HG03175 (cell line): ENCODE data around the gene PTPN12.
"Not testable (repeated sequence)": the region's sequence is repeated elsewhere in the genome, so short reads cannot be mapped to it uniquely, and the experiment has no call there.

Source experiments
- ATAC-seq: cut with Tn5 transposase; IDR thresholded peaks from one replicate; pipeline ENCODE4 v1.9.1; 2021; ENCODE audit warnings: mild to moderate bottlenecking, moderate library complexity; ENCODE audit not compliant: unreplicated experiment

PTPN12 gene

GRCh38 chr7:77537136-77537777 lies at the start of gene PTPN12:
PTPN12 (plus strand) TSS chr7:77537295; CDS start chr7:77537547, 252 bp downstream.
- peak; percentile 32 for ATAC-seq

- no peak for ATAC-seq
Observed at GRCh38 chr7:77488986-77489385, 48.1 kb upstream of the PTPN12 start.

GRCh38 chr7:77497079-77497478 lies 40.0 kb upstream of the PTPN12 start:
- no peak for ATAC-seq

GRCh38 chr7:77498659-77499379 lies 38.3 kb upstream of the PTPN12 start:
- no peak for ATAC-seq

GRCh38 chr7:77501192-77501515 lies 35.9 kb upstream of the PTPN12 start:
- no peak for ATAC-seq

- ATAC-seq = no peak
Observed at GRCh38 chr7:77504951-77505350, 32.1 kb upstream of the PTPN12 start.

GRCh38 chr7:77506899-77507298 lies 30.2 kb upstream of the PTPN12 start:
- ATAC-seq = no peak

GRCh38 chr7:77513002-77513670 lies 24.0 kb upstream of the PTPN12 start:
- ATAC-seq = not testable (repeated sequence)

- ATAC-seq = no peak
Observed at GRCh38 chr7:77516085-77516484, 21.0 kb upstream of the PTPN12 start.

GRCh38 chr7:77520261-77520660 lies 16.8 kb upstream of the PTPN12 start:
- ATAC-seq = no peak

GRCh38 chr7:77521537-77521936 lies 15.6 kb upstream of the PTPN12 start:
- ATAC-seq = not testable (repeated sequence)

GRCh38 chr7:77524731-77525130 lies 12.4 kb upstream of the PTPN12 start:
- no peak for ATAC-seq

GRCh38 chr7:77525231-77525630 lies 11.9 kb upstream of the PTPN12 start:
- ATAC-seq = no peak

GRCh38 chr7:77528368-77528767 lies 8.7 kb upstream of the PTPN12 start:
- no peak for ATAC-seq

- no peak for ATAC-seq
Observed at GRCh38 chr7:77529279-77529678, 7.8 kb upstream of the PTPN12 start.

- peak; percentile 84 for ATAC-seq
Observed at GRCh38 chr7:77531038-77531437, 6.1 kb upstream of the PTPN12 start.

- ATAC-seq = no peak
Observed at GRCh38 chr7:77532247-77532646, 4.8 kb upstream of the PTPN12 start.

- ATAC-seq = not testable (repeated sequence)
Observed at GRCh38 chr7:77532732-77533131, 4.4 kb upstream of the PTPN12 start.

- ATAC-seq = not testable (repeated sequence)
Observed at GRCh38 chr7:77534046-77534445, 3.0 kb upstream of the PTPN12 start.

- no peak for ATAC-seq
Observed at GRCh38 chr7:77536017-77536412, 1.1 kb upstream of the PTPN12 start.

- ATAC-seq = peak; percentile 92
Observed at GRCh38 chr7:77536413-77537135, 521 bp upstream of the PTPN12 start.
